Mesenchymal stem cell (in vitro differentiated cells and primary cell): ENCODE measurements around the gene PKIG.

ENCODE experiments used
- DNase-seq: peaks from one replicate; pipeline ENCODE4 v3.0.0-alpha.2; 2013
- H2AFZ ChIP-seq: one replicate; pipeline ENCODE4 v1.6.1; 2013; ENCODE audit warnings: low read depth, mild to moderate bottlenecking, control low read depth, inconsistent platforms, low read length, moderate library complexity
- H2AK5ac ChIP-seq: 2 replicates; pipeline ENCODE4 v1.6.1; 2013; ENCODE audit warnings: low read length, moderate library complexity, mild to moderate bottlenecking, inconsistent platforms; ENCODE audit not compliant: severe bottlenecking
- H2BK120ac ChIP-seq: one replicate; pipeline ENCODE4 v1.6.1; 2013; ENCODE audit warnings: low read depth, mild to moderate bottlenecking, inconsistent platforms, low read length, moderate library complexity
- H2BK12ac ChIP-seq, 2 experiments: one replicate each; pipeline ENCODE4 v1.6.1; 2013; ENCODE audit warnings: inconsistent platforms in 2 of 2, low read length in 2 of 2, mild to moderate bottlenecking in 2 of 2, moderate library complexity in 2 of 2, control low read depth in 1 of 2
- H2BK15ac ChIP-seq: one replicate; pipeline ENCODE4 v1.6.1; 2013; ENCODE audit warnings: mild to moderate bottlenecking, low read depth, inconsistent platforms; ENCODE audit not compliant: poor library complexity, severe bottlenecking
- H2BK5ac ChIP-seq: 2 replicates; pipeline ENCODE4 v1.6.1; 2013; ENCODE audit warnings: low read depth, mild to moderate bottlenecking, low read length, control low read depth, inconsistent platforms; ENCODE audit not compliant: poor library complexity, severe bottlenecking
- H3K14ac ChIP-seq, 2 experiments: one replicate each; pipeline ENCODE4 v1.6.1; 2013; ENCODE audit warnings: inconsistent platforms in 2 of 2, low read length in 2 of 2, control low read depth in 1 of 2, mild to moderate bottlenecking in 1 of 2, moderate library complexity in 1 of 2
- H3K18ac ChIP-seq, 2 experiments: one replicate each; pipeline ENCODE4 v1.6.1; 2013; ENCODE audit warnings: inconsistent platforms in 2 of 2, low read length in 2 of 2, control low read depth in 1 of 2, low read depth in 1 of 2, mild to moderate bottlenecking in 1 of 2
- H3K23ac ChIP-seq, 2 experiments: one replicate each; pipeline ENCODE4 v1.6.1; 2013; ENCODE audit warnings: inconsistent platforms in 2 of 2, low read length in 2 of 2, mild to moderate bottlenecking in 2 of 2, moderate library complexity in 2 of 2, control low read depth in 1 of 2
- H3K27ac ChIP-seq: 2 replicates; pipeline ENCODE4 v1.5.1; 2013; ENCODE audit warnings: mild to moderate bottlenecking, moderate library complexity, low read length, control low read depth, inconsistent platforms; ENCODE audit not compliant: poor library complexity, severe bottlenecking
- H3K27me3 ChIP-seq, 2 experiments: 2 replicates each; pipeline versions ENCODE4 v1.6.1 to v1.7.0; 2013; ENCODE audit warnings: low read length in 2 of 2, mild to moderate bottlenecking in 2 of 2, moderate library complexity in 2 of 2, control low read depth in 1 of 2, inconsistent platforms in 1 of 2; ENCODE audit not compliant: control insufficient read depth in 1 of 2, insufficient read depth in 1 of 2
- H3K36me3 ChIP-seq, 2 experiments: 2 replicates each; pipeline versions ENCODE4 v1.6.1 to v1.7.0; 2013; ENCODE audit warnings: low read length in 2 of 2, control low read depth in 1 of 2, inconsistent platforms in 1 of 2, low read depth in 1 of 2, mild to moderate bottlenecking in 1 of 2; ENCODE audit not compliant: insufficient read depth in 2 of 2, control insufficient read depth in 1 of 2
- H3K4ac ChIP-seq, 2 experiments: one replicate each; pipeline ENCODE4 v1.6.1; 2013; ENCODE audit warnings: inconsistent platforms in 2 of 2, low read length in 2 of 2, mild to moderate bottlenecking in 2 of 2, moderate library complexity in 2 of 2, control low read depth in 1 of 2, low read depth in 1 of 2
- H3K4me1 ChIP-seq: 2 replicates; pipeline ENCODE4 v1.6.1; 2013; ENCODE audit warnings: low read depth, low read length, control low read depth; ENCODE audit not compliant: control insufficient read depth, insufficient read depth
- H3K4me2 ChIP-seq: 2 replicates; pipeline ENCODE4 v1.6.1; 2013; ENCODE audit warnings: low read length, mild to moderate bottlenecking, inconsistent platforms; ENCODE audit not compliant: poor library complexity, severe bottlenecking
- H3K4me3 ChIP-seq, 2 experiments: 2 replicates each; pipeline versions ENCODE4 v1.5.1 to v1.7.0; 2013; ENCODE audit warnings: low read length in 2 of 2, mild to moderate bottlenecking in 2 of 2, control low read depth in 1 of 2, low read depth in 1 of 2; ENCODE audit not compliant: insufficient read depth in 1 of 2
- H3K79me1 ChIP-seq: replicated peaks from 2 replicates; pipeline ENCODE4 v1.6.1; 2013; ENCODE audit warnings: mild to moderate bottlenecking, control low read depth, low read length, inconsistent platforms; ENCODE audit not compliant: poor library complexity, severe bottlenecking
- H3K9ac ChIP-seq: 2 replicates; pipeline ENCODE4 v1.7.0; 2013; ENCODE audit warnings: mild to moderate bottlenecking, low read length, moderate library complexity
- H3K9me3 ChIP-seq: 2 replicates; pipeline ENCODE4 v1.7.0; 2013; ENCODE audit warnings: mild to moderate bottlenecking, low read length; ENCODE audit not compliant: control insufficient read depth
- H4K8ac ChIP-seq: one replicate; pipeline ENCODE4 v1.6.1; 2013; ENCODE audit warnings: inconsistent platforms, mild to moderate bottlenecking, low read length, moderate library complexity
- H4K91ac ChIP-seq: one replicate; pipeline ENCODE4 v1.6.1; 2013; ENCODE audit warnings: mild to moderate bottlenecking, low read length, inconsistent platforms
- WGBS: methylation state at CpG from one replicate; pipeline ENCODE4 v1.1.7; 2013; ENCODE audit warnings: mixed read lengths; 5-methylcytosine and 5-hydroxymethylcytosine counted together

Gene PKIG

DNA sequence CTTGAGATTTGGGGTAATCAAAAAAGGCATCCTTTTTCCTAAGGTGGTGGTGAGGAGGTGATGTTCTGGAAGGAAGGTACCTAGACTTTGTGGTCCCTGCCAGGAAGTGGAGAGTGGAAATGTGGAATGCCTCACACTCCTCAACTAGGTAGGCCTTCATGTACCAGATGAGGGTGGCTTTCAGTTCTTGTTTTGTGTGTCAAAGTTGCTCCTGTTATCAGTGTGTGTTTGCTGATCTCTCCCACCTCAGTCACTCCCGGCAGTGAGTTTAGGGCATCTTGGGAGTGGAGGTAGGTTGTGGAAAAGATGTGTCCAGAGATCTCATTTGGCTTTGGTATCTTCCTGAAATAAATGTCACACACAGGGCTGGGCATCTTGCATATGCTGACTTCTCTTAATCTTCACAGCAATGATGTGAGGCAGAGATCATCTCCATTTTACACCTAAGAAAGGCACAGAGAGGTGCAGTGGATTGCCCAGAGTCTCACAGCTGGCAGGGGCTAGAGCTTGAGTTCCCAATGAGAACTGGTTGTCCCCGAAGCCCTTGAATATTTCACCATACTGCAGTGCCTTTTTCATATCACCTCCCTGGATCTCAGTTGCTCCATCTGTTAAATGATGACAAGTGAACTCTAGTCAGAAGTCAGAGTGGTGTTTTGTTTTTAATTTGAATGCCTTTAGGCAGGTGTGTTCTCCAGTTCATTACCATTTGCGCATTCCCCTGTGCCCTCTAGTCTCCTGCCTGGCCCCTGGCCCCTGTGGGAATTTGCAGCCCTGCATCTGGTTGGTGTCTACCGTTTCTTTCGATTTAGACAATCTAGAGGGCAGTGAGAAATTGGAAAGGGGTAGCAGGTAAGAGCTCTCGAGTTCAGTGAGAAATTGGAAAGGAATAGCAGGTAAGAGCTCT lies 2.9 kb downstream of the PKIG start:
- H3K9me3 ChIP-seq: no peaks in the 10 kb centered on the region
- no peak overlapping the region for H2BK5ac ChIP-seq
- H2AK5ac ChIP-seq: no peak overlapping the region
- H3K4me2 ChIP-seq: no peak overlapping the region
- no peak overlapping the region for H4K91ac ChIP-seq
- H3K4me1 ChIP-seq: peaks cover 12% of the 10 kb centered on the region
- H3K27me3 ChIP-seq: no peaks in the 10 kb centered on the region
- H3K27ac ChIP-seq: no peak overlapping the region
- no peak overlapping the region for H3K4ac ChIP-seq
- peaks cover 0 to 38% of the 10 kb centered on the region in 2 experiments for H3K36me3 ChIP-seq
- no peak overlapping the region for H3K18ac ChIP-seq
- H3K4me3 ChIP-seq: peak overlapping the region in 1 of 2 experiments; percentile 88
- H2BK120ac ChIP-seq: no peak overlapping the region
- no peak overlapping the region for H4K8ac ChIP-seq
- H2AFZ ChIP-seq: no peak overlapping the region
- H2BK15ac ChIP-seq: no peak overlapping the region
- H2BK12ac ChIP-seq: peak overlapping the region; percentile 12 to 29
- no peak overlapping the region for H3K23ac ChIP-seq
- H3K79me1 ChIP-seq: peaks cover 13% of the 10 kb centered on the region
- no peak for DNase-seq
- peak overlapping the region; percentile 9 for H3K9ac ChIP-seq
- H3K14ac ChIP-seq: no peak overlapping the region
- WGBS: 95% methylated on average over 5 of the region's 6 CpGs

DNA sequence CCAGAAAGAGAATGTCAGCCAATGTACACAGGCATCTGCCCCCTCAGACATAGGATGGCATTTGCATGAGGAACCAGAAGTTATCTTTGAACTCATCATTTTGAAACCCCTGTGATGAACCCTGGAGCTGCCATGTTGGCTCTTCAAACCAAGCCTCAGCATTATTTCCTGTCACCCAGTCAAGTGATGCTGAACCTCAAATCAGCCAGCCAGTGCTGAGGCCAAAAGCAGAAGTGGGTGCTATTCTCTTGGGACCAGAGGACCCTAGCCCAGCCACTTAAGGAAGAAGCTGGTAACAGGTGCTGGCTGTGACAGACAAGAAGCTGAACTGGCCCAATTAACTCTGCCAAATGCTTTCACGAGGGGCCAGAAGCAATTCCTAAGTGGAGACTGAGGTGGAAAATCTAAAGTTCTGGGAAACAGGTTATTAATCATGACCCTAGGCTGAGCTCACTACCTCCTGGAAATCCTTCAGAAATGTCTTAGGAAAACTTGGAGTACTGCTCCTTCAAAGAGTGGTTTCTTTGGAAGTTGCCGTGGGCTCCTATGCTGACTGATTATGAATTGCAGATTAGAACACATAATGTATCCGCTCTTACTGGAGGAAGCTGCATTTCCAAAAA lies 4.0 kb downstream of the PKIG start:
- no peak for DNase-seq
- Histone ChIP-seq H2BK120ac (no peak overlapping the region), H3K9ac (no peak overlapping the region), H4K8ac (no peak overlapping the region), H2AK5ac (no peak overlapping the region), H3K27me3 (no peaks in the 10 kb centered on the region), H3K9me3 (no peaks in the 10 kb centered on the region), H4K91ac (no peak overlapping the region), H3K14ac (no peak overlapping the region), H3K27ac (no peak overlapping the region), H3K4me2 (no peak overlapping the region), H3K36me3 (peaks cover 6 to 48% of the 10 kb centered on the region in 2 experiments), H3K4ac (no peak overlapping the region), H3K79me1 (peaks cover 13% of the 10 kb centered on the region), H2BK5ac (no peak overlapping the region), H2AFZ (no peak overlapping the region), H3K18ac (no peak overlapping the region), H3K4me3 (peak overlapping the region in 1 of 2 experiments; percentile 88), H3K4me1 (peaks cover 13% of the 10 kb centered on the region), H2BK15ac (no peak overlapping the region), H2BK12ac (peak overlapping the region in 1 of 2 experiments; percentile 12), H3K23ac (no peak overlapping the region)
- WGBS: 95% methylated on average over 3 of the region's 3 CpGs

DNA sequence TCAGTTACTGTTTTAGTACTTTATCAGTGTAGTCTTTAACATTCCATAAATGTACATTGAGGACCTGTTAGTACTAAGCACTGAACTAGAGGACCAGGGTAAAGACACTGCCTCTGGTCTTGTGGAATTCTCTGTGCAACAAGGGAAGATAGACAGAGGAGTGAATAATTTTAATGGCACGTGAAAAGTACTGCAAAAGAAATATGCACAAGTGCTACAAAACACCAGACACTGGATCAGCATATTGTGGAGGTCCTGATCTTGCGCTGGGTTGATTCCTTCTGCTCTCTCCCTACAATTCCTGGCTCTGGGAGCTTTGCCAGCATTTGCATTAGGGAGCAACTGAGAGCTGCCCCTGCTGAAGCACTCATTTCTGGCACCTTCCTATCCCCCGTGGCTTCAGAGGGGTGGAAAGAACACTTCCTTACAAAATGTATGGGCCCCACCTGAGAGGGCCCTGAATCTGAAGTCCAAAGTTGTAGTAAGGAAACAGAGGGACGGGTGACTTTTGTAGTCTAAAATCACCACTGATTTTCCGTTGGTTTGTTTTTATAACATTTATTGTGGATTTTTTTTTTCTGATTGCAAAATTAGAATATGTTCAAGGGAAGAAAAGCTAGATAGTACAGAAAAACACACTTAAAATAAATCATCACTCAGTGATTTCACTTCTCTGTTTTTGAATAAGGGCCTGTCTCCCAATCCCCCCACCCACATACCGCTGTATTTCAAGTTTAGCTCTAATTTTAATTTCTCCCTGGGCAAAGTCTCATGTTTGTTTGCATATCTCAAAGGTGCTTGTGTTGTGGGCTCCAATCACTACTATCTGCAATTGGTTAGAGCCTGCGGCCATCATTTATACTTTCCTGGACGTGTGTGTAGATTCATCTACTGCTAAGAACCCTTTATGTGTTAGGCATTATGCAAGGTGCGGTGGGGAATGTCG lies 4.9 kb downstream of the PKIG start:
- DNase-seq: peak; percentile 15
- peaks cover 10% of the 10 kb centered on the region for H3K4me1 ChIP-seq
- no peaks in the 10 kb centered on the region for H3K27me3 ChIP-seq
- peak overlapping the region in 1 of 2 experiments; percentile 88 for H3K4me3 ChIP-seq
- H4K91ac ChIP-seq: no peak overlapping the region
- H2BK15ac ChIP-seq: no peak overlapping the region
- H3K9ac ChIP-seq: no peak overlapping the region
- no peak overlapping the region for H3K18ac ChIP-seq
- no peak overlapping the region for H3K4ac ChIP-seq
- WGBS: 91% methylated on average over 10 of the region's 10 CpGs
- H3K9me3 ChIP-seq: no peaks in the 10 kb centered on the region
- H3K79me1 ChIP-seq: peaks cover 12% of the 10 kb centered on the region
- no peak overlapping the region for H3K14ac ChIP-seq
- no peak overlapping the region for H2AK5ac ChIP-seq
- H2BK5ac ChIP-seq: no peak overlapping the region
- no peak overlapping the region for H2BK12ac ChIP-seq
- H2AFZ ChIP-seq: no peak overlapping the region
- H2BK120ac ChIP-seq: no peak overlapping the region
- no peak overlapping the region for H3K27ac ChIP-seq
- H4K8ac ChIP-seq: no peak overlapping the region
- H3K36me3 ChIP-seq: peaks cover 12 to 57% of the 10 kb centered on the region in 2 experiments
- no peak overlapping the region for H3K4me2 ChIP-seq
- H3K23ac ChIP-seq: no peak overlapping the region
